Eye (tissue), 1 donor: ENCODE results near the gene DLEC1.

Experiments
- DNase-seq: peaks from one replicate; pipeline ENCODE4 v3.0.0-alpha.2; 2015

Gene DLEC1

GRCh38 chr3:38088126-38089078, 49.4 kb downstream of the DLEC1 start:
- no peak for DNase-seq

GRCh38 chr3:38089163-38089562, 50.2 kb downstream of the DLEC1 start:
- DNase-seq, result no peak

GRCh38 chr3:38090453-38090852, 51.4 kb downstream of the DLEC1 start:
- no peak for DNase-seq

GRCh38 chr3:38094999-38095398, 56.0 kb downstream of the DLEC1 start:
- DNase-seq, result no peak

DNA sequence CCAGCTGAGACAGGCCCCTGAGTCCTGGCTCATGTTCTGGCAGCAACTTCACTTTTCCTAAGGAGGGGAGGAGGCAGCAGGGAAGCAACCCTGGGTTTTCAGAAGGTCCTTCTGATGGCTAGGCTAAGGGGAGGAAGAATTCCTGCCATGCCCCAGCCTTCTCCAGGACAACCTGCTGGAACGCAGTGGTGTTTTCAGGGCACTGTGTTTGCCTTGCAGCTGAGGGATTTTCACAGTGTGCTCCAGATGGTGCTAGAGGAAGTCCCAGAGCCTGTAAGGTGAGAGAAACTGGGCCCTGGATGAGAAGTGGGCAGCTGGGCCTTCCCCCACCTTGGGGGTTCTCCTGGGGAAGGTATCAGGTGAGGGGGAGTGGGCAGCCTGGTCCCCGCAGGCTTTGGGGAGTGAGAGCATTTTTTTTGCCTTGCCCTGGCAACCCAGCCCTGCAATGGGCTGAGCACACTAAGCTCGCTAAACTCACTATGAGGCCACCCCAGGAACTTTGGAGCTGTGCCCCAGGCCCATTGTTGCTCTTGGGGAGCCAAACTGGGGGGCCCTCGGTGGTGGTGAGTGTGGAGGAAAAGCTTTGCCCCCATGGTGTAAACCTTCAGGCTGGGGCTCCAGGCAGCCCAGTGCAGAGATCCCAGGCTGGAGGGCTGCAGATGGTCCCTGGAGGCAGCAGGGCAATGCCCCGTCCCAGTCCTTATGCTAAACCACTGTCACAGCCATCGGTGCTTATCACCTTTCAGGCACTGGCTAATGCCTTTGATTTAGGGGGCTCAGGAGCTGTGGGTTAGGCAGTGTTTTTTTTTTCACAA, 56.9 kb downstream of the DLEC1 start:
- DNase-seq, result no peak

DNA sequence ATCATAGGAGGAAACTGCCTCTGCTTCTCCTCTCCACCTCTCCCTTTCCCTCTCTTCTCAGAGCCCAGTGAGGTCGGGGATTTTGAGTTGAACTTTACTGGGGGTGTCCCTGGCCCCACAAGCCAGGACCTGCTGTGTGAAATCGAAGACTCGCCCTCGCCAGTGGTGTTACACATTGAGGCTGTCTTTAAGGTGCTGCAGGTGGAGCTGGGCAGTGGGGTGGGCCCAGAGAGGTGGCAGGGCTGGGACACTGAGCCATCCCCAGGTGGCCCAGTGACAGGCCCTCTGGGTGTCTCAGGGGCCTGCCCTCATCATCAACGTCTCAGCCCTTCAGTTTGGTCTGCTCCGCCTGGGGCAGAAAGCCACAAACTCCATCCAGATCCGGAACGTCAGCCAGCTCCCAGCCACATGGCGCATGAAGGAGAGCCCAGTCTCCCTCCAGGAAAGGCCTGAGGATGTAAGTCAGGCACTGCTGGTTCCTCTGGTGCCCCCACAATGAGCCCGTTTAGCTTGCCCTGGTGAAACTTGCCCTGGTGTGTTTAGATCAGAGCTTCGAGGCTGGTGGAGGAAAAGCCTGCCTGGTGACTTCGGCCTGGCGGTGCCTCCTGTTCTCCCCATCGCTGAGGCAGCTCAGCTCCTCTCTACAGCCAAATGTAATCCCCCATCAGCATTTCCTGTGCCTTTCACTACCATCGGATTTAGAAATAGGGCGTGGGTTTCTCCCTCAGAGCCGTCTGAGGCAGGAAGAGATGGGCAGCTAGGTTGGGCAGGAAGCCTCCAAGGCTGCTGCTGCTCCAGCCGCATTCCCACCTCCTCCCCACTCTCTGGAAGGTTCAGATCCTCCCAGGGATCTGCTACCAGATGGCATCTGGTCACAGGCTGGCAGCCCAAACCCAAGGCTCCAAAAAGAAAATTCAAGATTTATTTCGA, 58.7 kb downstream of the DLEC1 start:
- no peak for DNase-seq

DNA sequence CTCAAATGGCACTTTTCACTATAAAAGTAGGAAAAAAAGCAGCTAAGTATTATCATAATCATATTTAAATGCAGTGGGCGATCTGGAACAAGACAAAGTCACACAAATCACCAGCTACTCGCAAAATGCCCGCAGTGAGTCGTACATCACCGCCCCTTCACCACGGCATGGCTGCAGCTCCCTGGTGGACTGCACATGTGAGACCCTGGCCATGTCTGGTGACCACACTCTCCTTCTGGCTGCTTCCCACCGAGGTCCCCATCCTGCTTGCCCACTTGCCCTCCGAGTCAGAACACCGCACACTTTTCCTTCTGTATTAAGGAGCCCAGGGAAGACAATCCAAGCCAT, 59.3 kb downstream of the DLEC1 start:
- no peak for DNase-seq

- peak; percentile 38 for DNase-seq
These were observed 60.5 kb downstream of the DLEC1 start for GRCh38 chr3:38099518-38099917.

DNA sequence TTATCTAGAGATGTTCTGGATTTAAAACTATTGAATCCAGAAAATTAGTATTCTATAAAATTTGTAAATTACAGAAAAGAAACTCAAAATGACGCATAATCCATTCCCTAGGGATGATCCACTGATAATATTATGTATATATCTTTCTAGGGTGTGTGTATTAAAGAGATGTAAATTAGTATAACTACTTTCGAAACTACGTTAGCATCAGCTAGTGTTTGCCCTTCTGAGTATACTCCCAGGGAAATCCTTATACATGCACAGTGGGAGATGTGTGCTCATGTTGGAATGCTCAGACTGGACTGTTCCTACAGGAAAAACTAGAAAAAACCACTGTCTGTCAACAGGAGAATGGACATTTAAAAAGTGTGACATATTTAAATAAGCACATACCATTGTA, 61.5 kb downstream of the DLEC1 start:
- no peak for DNase-seq

- DNase-seq, result no peak
These were observed 62.9 kb downstream of the DLEC1 start for GRCh38 chr3:38101811-38102443.

DNA sequence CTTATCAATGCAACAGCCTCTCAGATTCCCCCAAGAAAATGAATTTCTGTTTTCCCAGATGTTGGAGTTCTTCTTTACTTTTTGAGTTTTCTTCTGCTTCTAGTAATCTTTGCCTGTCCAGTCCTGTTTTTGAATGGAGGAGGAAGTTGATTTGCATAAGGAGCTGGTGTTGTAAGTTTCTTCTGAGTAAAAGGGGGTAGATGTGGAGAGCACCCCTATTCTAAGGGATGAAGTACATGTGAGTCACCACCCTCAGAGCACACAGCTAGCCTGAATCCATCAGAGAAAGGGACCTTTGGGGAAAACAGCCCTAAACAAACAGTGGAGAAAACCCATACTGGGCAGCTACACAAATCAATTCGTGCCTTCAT, 63.4 kb downstream of the DLEC1 start:
- no peak for DNase-seq

DNA sequence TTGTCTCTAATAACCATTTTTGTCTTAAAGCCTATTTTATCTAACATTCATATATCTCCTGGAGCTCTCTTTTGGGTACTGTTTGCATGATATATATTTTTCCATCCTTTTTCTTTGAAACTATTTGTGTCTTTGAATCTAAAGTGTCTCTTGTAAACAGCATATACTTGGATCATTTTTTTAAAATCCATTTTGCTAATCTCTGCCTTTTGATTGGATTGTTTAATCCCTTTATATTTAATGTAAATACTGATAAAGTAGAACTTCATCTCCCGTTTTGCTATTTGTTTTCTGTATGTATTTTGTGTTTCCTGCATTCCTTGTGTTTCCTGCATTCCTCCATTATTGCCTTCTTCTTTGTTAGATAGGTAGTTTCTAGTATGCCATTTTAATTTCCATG, 66.5 kb downstream of the DLEC1 start:
- DNase-seq, result no peak

DNA sequence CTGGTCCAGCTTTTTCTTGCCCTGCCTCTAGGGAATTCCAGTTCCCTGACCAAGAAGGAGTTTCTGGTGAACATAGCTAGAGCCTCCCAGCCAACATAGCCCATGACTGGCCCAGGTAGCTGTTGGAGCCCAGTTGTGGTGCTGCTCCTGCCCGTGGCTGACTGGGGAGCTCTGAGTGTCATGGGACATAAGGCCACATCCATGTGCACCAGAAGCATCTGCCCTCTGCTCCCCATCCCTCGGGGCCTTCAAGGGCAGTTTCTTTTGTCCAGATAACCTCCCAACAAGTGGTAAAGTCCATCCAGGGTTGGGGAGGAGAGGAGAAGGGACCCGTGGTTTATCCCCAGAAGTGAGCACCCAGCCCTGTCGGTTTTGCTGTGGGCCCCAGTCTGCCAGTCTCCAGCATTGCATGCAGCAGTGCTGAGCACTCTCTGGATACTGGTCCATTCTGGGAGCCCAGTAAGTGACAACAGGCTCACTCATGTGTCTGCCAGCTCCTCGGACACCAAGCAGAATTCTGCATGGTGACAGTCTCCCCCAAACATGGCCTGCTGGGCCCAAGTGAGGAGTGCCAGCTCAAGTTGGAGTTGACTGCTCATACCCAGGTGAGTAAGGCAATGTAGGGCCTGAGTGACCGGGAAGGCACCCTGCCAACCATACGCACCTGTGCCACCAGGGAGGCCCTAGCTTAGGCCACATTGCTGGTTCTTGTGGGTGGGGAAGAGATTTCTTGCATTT, 69.1 kb downstream of the DLEC1 start:
- no peak for DNase-seq

GRCh38 chr3:38108649-38109579, 69.9 kb downstream of the DLEC1 start:
- no peak for DNase-seq

- no peak for DNase-seq
These were observed 70.7 kb downstream of the DLEC1 start for GRCh38 chr3:38109580-38110313.

DNA sequence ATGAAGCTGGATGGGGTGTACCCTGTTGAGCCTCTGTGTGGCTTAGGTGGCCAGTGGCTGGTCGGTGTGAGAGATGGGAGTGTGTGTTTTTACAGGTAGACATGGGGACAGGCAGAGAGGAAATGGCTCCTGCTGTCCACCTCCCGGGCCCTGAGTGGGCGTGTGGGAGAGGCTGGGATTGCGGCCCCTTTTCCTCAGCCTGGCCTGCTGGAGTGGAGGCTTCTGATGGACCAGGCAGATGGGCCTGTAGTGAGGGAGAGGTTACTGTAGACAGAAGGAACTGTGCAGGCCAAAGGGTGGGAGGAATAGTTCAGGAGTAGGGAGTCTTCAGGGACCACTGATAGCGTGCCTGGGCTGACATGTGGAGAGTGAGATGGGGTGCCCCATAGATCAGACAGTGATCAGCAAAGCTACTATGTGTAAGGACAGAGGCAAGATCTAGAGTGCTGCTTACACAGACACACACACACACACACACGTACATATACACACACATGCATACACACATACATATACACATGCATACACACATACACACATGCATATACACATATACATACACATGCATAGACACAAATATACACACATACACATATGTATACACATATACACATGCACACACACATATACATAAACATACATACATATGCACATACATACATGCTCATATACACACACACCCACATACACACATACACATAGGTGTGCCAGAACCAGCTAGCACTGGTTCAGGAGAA, 71.5 kb downstream of the DLEC1 start:
- no peak for DNase-seq

- DNase-seq, result no peak
These were observed 72.2 kb downstream of the DLEC1 start for GRCh38 chr3:38111201-38111600.

GRCh38 chr3:38111696-38112377, 72.8 kb downstream of the DLEC1 start:
- no peak for DNase-seq

DNA sequence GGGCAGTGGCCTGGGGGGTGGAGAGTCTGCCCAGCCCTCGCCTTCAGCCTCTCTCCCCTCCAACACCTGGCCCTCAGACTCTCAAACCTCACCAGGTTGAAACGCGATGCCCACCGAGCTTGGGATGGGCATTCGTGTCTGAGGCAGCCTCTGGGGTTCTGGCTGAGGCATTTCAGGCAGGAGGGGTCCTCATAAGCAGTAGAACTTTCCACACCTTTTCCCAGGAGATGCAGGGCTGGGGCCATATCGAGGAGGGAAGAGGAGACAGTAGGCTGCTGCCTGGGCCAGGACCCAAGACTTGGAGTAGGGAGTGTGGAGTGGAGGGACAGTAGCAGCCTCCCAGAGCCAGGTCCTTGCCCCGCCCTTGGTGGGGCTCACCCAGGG, 73.4 kb downstream of the DLEC1 start:
- no peak for DNase-seq
